ENCODE results near the gene KAZALD1. TPM values are rescaled to one million over a fixed set of nuclear protein-coding genes. Genes with fewer than 3 reads are reported as not detected.

The KAZALD1 gene
- polyA plus RNA-seq, 1 of the 3 experiments (the other 2 are of a cell fraction), result 3.0 TPM

DNA sequence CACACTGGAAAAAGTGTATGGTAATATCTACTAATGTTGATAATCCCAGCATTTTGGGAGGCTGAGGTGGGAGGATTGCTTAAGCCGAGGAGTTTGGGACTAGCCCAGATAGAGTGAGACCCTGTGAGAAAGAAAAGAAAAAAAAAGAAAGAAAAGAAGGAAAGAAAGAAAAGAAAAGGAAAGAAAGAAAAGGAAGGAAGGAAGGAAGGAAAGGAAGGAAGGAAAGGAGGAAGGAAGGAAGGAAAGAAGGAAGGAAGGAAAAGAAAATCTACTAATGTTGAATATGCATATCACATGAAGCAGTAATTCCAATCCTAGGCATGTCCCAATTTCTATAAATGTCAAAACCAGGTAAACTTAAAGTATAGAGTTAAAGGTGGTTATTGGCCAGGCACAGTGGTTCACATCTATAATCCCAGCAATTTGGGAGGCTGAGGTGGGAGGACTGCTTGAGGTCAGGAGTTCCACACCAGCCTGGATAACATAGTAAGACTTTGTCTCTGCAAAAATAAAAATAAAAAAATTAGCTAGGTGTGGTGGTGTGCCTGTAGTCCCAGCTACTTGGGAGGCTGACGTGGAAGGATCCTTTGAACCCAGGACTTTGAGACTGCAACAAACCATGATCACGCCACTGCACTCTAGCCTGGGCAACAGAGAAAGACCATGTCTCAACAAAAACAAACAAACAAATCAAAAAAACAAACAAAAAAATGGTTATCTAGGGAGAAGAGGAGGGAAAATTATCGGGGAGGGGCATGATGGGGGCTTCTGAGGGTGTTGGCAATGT is 5.2 kb upstream of the KAZALD1 start:
- CTCF ChIA-PET, result interaction anchor here (1.2 to 18.9 kb wide), 11 partner anchors 10 to 84 kb away, joined by 3 to 234 read pairs (median 15); partner anchors contain the start of genes PDZD7 and SFXN3
- no peaks in the 10 kb centered on the region for H3K36me3 ChIP-seq (replicated peaks in 1 of 2; ENCODE audit: control insufficient read depth in 1 of 2, insufficient read depth in 2 of 2, low read length in 1 of 2)
- no peaks in the 10 kb centered on the region for H3K9me3 ChIP-seq
- POLR2A ChIA-PET, result interaction anchor here (1.6 kb wide), 1 partner anchor 14 kb away, joined by 8 read pairs; no protein-coding TSS in a partner anchor
- no peak overlapping the region for H3K4me2 ChIP-seq
- no peaks in the 10 kb centered on the region for H4K20me1 ChIP-seq (ENCODE audit: insufficient read depth)
- 97% methylated on average over 4 of the region's 4 CpGs for WGBS (ENCODE audit: low lambda C conversion rate)
- H3K9ac ChIP-seq, result no peak overlapping the region
- no peak for DNase-seq
- H3F3A ChIP-seq (replicated peaks; ENCODE audit: insufficient read depth), result peaks cover 14% of the 10 kb centered on the region
- H3K27ac ChIP-seq (ENCODE audit: low read depth in 2 of 2, low read length in 1 of 2), result no peak overlapping the region
- no peaks in the 10 kb centered on the region for H3K9me2 ChIP-seq
- H3K27me3 ChIP-seq (ENCODE audit: insufficient read depth), result no peaks in the 10 kb centered on the region
- H3K79me2 ChIP-seq (ENCODE audit: insufficient read depth), result peaks cover 73% of the 10 kb centered on the region
- no peak overlapping the region for H2AFZ ChIP-seq (ENCODE audit: low read depth)
- H3K4me3 ChIP-seq (ENCODE audit: low read depth in 2 of 2, low read length in 1 of 2), result no peak overlapping the region
- no peak for TF ChIP-seq SIN3A (IDR thresholded peaks at IDR 0.05; ENCODE audit: borderline replicate concordance, low read depth, low read length)
- no peak for TF ChIP-seq GATA2 (CRISPR knock-in tag; IDR thresholded peaks at IDR 0.05)
- no peak for TF ChIP-seq FOXM1 (IDR thresholded peaks at IDR 0.05; ENCODE audit: low read depth)
- TF ChIP-seq, protein P1, sequence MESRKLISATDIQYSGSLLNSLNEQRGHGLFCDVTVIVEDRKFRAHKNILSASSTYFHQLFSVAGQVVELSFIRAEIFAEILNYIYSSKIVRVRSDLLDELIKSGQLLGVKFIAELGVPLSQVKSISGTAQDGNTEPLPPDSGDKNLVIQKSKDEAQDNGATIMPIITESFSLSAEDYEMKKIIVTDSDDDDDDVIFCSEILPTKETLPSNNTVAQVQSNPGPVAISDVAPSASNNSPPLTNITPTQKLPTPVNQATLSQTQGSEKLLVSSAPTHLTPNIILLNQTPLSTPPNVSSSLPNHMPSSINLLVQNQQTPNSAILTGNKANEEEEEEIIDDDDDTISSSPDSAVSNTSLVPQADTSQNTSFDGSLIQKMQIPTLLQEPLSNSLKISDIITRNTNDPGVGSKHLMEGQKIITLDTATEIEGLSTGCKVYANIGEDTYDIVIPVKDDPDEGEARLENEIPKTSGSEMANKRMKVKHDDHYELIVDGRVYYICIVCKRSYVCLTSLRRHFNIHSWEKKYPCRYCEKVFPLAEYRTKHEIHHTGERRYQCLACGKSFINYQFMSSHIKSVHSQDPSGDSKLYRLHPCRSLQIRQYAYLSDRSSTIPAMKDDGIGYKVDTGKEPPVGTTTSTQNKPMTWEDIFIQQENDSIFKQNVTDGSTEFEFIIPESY (IDR thresholded peaks at IDR 0.05; ENCODE audit: borderline replicate concordance, low read depth), result no peak
- TF ChIP-seq, protein P2, sequence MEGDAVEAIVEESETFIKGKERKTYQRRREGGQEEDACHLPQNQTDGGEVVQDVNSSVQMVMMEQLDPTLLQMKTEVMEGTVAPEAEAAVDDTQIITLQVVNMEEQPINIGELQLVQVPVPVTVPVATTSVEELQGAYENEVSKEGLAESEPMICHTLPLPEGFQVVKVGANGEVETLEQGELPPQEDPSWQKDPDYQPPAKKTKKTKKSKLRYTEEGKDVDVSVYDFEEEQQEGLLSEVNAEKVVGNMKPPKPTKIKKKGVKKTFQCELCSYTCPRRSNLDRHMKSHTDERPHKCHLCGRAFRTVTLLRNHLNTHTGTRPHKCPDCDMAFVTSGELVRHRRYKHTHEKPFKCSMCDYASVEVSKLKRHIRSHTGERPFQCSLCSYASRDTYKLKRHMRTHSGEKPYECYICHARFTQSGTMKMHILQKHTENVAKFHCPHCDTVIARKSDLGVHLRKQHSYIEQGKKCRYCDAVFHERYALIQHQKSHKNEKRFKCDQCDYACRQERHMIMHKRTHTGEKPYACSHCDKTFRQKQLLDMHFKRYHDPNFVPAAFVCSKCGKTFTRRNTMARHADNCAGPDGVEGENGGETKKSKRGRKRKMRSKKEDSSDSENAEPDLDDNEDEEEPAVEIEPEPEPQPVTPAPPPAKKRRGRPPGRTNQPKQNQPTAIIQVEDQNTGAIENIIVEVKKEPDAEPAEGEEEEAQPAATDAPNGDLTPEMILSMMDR (IDR thresholded peaks at IDR 0.05), result no peak
- TF ChIP-seq FOXJ3 (CRISPR knock-in tag; IDR thresholded peaks at IDR 0.05), result no peak
- no peak for TF ChIP-seq CHD2 (IDR thresholded peaks at IDR 0.05; ENCODE audit: low read length, partially characterized antibody)
- TF ChIP-seq, protein P3, sequence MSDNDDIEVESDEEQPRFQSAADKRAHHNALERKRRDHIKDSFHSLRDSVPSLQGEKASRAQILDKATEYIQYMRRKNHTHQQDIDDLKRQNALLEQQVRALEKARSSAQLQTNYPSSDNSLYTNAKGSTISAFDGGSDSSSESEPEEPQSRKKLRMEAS (IDR thresholded peaks at IDR 0.05; ENCODE audit: low read depth), result no peak
- no peak for TF ChIP-seq TCF12 (IDR thresholded peaks at IDR 0.05)
- TF ChIP-seq JUND (IDR thresholded peaks at IDR 0.05), result no peak
- H3K4me1 ChIP-seq (ENCODE audit: control insufficient read depth in 1 of 2, insufficient read depth in 2 of 2, low read depth in 1 of 2, low read length in 1 of 2), result peaks cover 8 to 13% of the 10 kb centered on the region in 2 experiments; a peak in 3 of 4 replicates

Measured in SK-N-SH (cell line).